ENCODE results near the gene BTBD7.

The BTBD7 gene

DNA sequence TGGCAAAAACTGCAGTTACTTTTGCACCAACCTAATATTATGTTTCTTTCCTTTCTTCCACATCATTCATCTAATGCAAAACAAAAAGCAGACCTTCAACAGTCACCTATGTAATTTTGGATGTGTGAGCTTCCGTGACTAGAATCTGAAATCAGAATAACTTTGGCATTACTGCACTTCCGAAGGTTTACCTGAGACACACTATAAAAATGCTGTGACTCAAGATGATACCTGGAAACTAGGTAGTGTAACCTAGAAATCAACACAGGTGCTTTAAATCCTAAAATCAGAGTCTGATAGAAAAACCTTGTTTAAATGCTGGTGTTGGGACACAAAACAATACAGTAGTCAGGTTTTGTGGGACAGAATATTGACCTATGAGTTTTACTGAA lies 2.2 kb downstream of the BTBD7 start:
- no peak for DNase-seq

DNA sequence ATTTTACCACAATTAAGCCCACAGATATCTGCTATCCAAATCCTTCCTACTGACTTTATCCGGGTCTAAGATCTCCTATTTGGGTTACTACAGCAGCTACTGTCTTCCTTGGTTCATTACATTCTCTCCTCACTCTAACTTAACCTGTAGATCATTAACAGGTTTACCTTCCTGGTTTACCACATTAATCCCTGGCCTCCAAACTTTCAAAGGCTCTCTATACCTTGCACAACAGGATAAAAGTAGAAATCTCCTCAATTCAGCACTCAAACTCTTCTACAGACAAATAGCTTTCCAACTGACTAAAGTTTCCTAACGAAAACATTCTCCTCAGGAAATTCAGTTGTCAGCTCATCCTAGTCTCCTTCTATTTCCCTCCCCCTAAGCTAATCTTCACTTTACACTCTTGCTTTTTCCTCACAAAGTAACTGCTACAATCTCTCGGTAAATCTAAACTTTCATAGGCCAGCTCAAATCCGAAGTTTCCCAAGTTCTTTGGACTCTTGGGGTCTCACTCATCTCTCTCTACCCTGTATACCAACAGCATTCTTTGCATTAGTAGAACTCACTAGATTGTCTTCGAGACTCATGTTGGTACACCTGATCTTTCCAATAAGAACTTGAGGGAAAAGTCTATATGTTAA lies 2.7 kb downstream of the BTBD7 start:
- no peak for DNase-seq

DNA sequence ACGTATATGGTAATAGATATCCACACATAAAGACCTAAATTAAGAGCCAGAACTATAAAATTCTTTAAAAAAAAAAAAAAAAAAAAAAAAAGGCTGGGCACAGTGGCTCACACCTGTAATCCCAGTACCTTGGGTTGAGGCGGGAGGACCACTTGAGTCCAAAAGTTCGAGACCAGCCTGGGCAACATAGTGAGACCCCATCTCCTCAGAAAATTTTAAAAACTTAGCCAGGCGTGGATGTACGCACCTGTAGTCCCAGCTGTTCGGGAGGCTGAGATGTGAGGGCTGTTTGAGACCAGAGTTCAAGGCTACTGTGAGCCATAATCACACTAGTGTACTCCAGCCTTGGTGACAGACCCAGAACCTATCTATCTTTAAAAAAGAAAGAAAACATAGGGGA lies 4.3 kb downstream of the BTBD7 start:
- no peak for DNase-seq

DNA sequence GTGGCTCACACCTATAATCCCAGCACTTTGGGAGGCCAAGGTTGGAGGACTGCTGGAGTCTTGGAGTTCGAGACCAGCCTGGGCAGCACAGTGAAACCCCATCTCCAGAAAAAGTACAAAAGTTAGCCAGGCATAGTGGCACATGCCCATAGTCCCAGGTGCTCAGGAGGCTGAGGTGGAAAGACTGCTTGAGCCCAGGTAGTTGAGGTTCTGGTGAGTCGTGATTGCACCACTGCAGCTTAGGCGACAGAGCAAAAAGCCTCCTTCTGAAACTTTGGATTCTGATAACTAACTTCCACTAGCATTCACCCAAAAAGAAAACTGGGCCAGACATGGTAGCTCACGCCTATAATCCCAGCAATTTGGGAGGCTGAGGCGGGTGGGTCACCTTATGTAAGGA lies 6.6 kb downstream of the BTBD7 start:
- DNase-seq, result no peak

DNA sequence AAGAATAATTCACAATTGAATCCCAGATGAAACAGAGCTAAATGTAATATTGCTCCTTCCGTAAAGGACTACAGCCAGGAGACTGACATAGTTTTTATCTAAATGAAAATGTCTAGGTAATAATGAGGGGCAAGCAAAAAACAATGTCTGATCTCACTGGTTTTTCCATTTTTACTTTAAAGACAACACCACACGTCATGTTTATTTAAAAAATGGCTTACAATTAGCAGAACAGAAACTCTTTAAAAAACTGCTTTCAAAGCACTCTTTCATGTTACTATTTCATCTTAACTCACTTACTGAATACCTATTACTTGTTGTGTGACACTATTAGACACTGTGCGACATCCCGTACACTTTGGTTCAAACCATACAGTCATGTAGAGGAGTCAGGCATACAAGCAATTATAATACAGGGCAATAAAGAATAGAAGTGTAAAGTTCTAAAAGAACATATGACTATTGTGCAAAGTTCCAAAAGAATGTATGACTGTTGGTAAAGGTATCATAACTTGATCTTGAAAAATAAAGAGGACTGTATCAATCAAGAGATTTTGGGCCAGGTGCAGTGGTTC lies 9.1 kb downstream of the BTBD7 start:
- no peak for DNase-seq

DNA sequence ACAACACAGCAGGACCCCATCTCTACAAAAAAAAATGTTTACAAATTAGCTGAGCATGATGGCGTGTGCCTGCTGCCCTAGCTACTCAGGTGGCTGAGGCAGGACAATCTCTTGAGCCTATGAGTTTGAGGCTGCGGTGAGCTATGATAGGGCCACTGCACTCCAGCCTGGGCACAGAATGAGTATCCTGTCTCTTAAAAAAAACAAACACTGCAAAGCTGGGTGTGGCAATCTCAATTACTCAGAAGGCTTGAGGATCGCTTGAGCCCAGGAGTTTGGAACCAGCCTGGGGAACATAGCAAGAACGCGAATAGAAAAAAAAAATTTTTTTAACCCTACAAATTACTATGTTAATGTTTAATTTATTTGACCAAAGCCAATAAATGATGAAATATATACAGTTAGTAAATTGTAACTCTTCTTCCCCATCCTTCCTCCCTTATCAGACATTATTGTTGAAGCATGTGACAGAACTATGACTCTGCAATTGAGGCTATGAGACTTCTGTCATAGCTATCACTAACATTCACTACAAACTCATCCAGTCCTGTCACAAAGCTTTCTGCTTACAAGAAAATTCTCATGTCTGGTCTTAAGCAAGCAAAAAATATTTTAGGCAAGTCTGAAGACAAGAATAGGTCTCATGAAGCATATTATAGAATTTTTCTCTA lies 9.8 kb downstream of the BTBD7 start:
- no peak for DNase-seq

DNA sequence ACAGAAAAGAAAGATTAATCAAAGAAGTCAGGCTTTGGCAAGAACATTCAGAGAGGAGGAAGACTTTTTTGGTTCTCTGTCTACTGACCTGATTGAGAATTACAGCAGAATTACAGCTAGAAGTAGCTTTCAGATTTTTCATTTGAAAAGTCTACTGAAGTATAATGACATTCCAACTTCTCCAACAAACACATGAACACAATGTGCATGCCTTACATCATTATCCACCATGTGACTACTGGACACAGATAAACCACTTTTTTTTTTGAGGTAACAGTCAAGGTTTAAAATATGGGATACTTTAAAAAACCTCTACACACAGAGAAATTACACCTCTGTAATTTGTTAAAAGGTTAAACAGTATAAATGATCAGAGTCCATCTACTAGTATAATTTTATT lies 12.3 kb downstream of the BTBD7 start:
- no peak for DNase-seq

DNA sequence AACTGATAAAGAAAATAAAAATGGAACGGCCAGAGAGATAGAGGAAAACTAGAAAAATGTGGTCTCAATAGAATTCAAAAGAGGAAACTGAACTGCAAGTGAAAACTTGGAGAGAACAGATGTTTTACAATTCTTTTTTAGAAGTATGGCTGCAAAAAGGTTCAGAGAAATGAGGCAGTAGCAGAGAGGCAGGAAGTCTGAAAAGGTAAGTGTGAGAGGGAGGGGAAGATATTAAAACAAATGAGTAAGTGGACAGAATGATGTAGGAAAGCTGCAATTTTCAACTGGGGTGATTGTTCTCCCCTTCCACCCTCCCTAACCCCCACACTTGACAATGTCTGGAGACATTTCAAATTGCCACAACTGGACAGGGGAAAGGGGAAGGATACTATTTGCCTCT lies 12.9 kb downstream of the BTBD7 start:
- no peak for DNase-seq

DNA sequence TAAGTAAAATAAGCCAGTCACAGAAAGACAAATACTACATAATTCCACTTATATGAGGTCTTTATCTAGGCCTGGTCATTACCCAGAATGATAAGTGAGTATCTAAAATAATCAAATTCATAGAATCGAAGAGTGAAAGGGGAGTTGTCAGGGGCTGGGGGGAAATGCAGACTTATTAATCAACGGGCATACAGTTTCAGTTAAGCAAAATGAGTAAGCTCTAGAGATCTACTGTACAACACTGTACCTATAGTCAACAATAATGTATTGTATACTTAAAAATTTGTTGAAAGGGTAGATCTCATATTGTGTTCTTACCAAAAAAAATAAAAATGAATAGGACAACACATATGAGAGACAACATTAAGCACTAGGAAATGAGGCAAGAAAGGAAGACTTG lies 13.3 kb downstream of the BTBD7 start:
- DNase-seq, result no peak

DNA sequence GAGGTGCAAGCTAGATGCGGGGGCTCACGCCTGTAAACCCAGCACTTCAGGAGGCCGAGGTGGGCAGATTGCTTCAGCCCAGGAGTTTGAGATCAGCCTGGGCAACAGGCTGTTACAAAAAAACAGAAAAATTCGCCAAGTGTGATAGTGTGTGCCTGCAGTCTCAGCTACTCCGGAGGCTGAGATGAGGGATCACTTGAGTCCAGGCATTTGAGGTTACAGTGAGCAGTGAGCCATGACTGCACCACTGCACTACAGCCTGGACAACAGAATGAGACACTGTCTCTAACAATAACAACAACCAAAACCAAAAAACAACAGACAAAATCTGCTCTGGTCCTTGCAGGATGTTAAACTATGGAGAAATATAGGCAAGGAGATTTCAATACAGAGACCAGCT lies 13.9 kb downstream of the BTBD7 start:
- DNase-seq, result no peak

DNA sequence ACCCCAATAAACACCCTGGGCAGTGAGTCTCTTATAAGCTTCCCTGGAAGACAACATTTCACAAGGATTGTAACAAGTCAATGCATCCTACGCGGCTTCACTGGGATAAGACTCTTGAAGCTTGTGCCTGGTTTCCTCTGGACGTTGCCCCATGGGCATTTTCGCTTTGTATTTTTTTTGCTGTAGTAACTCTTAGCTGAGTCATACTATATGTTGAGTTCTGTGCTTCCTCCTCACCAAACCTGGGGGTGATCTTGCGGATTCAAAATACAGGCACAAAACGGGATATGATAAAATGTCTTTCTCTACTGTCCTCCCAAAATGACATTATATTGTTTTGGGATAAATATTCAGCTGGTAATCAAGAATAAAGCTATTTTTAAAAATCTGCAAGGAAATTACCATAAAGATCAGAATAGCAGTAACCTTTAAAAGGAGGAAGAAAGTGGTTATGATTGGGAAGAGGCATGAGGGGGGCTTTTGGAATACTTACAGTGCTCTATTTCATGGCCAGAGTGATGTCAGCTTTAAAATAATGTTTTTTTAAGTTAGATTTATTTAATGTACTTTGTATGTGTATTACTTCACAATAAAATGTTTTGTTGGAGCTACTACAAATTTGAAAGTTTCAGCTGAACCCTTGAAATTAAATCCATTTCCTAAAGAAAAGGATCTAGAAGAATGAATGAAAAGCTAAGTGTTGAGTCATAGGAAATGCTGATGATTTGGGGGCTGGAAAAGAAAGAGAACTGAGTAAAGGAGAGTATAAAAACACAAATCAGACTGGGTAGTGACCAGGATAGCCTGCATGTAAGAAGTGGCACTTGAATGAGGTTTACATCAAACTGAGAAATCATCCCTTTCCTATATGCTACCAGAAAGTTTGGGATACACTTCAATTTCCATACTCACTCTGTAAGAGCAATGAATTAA lies 14.7 kb downstream of the BTBD7 start:
- no peak for DNase-seq

DNA sequence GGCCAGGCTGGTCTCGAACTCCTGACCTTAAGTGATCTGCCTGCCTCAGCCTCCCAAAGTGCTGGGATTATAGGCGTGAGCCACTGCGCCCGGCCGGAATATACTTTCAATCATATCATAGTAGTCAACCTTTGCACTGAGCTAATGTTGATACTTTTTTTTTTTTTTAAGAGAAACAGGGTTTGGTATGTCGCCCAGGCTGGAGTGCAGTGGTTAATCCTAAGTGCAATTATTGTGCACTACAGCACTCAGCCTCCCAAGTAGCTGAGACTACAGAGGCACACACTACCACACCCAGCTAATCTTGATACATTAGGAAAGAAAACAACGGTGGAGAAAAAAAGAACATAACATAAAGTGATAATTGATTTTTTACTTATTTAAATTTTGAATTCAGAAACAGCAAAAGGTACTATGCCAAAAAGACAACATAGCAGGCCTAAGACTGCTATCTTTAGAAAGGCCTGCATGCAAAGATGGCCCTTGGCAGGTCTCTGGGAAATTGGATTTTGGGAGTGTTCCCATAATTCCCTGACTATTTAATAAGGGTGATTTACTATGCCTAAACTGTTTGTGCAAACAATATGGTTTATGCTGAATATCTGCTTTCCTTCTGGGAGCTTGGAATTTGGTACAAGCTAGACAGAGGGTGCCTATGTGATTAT lies 15.5 kb downstream of the BTBD7 start:
- DNase-seq, result no peak

DNA sequence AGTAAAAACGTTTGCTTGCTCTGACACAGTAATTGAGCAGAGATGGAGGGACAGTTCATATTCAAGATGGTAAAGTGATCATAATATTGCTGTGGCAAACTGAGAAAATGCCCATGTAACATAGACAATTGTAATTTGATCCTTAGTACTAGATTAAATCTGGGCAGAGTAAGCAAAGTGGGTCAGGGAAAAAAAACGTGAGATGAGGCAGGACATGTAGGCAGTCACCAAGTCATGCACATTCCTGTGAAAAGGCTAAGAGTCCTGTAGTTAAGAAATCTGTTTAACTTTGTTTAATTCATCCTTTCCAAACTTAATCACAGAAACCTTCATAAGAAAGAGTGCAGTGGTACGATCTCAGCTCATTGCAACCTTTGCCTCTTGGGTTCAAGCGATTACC lies 16.1 kb downstream of the BTBD7 start:
- no peak for DNase-seq

DNA sequence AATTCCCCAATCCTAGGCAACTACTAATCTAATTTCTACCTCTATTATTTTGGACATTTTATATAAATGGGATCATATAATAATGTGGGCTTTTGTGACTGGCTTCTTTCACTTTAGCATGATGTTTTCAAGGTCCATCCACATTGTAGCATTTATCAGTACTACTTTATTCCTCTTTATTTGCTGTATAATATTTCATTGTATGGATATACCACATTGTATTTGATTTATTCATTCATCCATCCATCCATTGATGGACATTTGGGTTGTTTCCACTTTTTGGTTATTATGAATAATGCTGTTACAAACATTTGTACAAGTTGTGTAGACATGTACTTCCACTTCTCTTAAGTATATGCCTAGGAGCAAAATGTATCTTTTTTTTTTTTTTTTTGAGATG lies 17.3 kb downstream of the BTBD7 start:
- no peak for DNase-seq

DNA sequence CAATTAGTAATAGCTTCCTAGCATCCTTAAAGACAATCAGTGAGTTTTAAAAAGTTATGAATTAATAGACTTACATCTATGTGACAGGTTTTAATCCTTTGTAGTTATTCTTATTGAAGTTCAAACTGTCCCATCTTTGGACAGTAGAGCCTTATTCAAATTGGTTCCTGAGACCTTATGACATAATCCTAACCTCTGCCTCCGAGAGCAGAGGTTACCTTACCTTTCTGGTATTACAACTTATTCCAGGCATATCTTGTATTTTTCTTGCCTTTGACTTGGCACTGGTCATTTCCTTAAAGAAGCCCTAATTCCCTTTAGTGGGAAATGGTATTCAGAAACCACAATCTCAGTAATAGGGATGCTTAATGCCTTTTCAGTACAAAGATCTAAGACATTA lies 21.8 kb downstream of the BTBD7 start:
- no peak for DNase-seq

DNA sequence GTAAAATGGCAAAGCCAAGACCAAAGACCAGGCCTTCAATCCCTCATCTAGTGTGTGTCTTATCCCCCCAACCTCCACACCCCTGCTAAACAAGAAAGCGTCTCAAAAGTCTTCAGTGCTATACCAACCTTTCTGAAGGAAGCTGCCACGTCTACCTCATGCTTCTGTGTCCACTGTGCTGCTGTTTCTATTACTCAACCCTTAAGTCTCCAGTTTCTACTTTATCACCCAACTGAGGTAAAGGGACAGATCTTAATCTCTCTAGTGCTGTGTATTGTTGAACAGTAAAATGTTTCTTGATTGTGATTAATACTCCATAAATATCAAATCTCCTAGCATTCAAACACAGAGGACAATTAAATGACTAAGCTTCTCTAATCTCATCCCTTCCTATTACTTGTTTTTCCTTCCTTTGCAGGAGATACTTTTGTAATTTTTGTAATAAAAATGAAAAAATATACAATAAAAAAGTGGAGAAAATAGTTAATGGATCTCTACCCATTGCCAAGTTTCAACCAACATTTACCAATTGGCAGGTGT lies 23.3 kb downstream of the BTBD7 start:
- no peak for DNase-seq

DNA sequence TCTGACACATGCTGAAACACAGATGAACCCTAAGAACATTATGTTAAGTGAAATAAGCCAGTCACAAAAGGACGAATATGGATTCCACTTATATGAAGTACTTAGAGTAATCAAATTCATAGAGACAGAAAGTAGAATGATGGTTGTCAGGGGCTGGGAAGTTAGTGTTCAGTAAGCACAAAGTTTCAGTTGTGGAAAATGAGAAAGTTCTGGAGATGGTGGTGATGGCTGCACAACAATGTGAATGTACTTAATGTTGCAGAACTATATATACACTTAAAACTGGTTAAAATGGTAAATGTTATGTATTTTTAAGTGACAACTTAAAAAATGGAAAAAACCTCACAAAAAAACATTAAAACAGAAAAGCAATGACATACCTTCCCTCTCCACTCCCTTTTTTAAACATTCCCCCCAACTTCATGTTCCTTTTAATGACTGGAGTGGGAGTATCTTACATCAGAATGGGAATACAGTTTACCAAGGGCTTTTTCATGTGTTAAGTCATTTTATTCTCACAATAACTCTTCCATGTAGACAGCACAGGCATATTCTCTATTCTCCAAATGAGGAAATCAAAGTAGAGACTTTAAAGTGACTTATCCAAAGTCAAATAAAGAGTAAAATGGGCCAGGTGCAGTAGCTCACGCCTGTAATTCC lies 24.0 kb downstream of the BTBD7 start:
- no peak for DNase-seq

DNA sequence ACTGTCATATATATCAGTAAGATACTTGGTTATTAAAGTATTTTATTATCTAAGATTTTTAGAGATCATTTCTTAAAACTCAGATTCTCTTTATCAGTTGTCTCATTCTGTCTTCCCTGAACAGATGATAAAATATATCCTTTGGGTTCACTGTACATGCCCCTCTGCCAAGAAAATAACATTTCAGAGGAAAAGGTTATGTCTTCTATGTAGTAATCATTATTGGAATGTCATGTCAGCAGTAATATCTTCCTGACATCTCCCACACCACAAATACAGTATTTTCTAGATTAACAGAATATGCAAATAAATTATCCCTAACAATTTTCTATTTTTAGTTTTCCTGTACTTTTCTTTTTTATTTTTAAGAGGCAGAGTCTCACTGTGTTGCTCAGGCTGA lies 26.0 kb downstream of the BTBD7 start:
- no peak for DNase-seq

DNA sequence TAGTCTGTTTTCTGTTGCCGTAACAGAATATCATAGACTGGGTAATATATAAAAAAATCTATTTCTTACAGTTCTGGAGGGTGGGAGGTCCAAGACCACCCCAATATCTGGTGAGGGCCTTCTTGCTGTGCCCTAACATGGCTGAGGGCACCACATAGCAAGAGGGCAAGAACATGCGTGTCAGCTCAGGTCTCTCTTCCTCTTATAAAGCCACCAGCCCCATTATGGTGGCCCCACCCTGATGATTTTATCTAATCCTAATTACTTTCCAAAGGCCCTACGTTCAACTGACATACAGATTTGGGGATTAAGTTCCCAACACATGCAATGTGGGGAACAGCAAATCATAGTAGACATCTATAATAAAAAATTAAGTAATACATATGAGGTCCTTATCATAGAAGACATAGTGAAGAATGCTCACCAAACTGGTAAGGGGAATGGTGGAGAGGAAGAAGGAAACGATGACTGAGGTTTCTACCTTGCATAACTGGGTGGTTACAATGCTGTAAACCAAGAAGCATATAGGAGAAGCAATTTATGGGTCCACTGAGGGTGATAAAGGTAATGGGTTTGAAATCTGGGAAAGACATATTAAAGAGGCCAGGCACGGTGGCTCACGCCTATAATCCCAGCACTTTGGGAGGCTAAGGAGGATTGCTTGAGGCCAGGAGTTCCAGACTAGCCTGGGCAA lies 27.0 kb downstream of the BTBD7 start:
- no peak for DNase-seq

DNA sequence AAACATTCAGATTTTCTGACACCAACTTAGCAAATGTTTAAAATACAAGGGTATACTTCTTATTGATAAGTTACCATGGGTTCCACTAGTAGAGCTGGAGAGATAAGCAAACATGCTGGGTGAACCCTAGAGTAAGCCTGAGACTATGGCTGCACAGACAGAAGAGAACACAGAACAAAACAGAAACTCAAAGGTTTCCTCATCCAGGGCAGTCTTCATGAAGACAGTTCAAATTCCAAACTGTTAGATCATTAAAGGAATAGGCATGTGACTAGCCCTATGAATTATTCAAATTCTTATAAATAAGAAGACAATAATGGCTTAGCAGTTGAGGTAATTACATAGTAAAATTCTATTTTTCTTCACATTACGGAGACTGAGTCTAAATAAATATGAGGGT lies 28.1 kb downstream of the BTBD7 start:
- no peak for DNase-seq

DNA sequence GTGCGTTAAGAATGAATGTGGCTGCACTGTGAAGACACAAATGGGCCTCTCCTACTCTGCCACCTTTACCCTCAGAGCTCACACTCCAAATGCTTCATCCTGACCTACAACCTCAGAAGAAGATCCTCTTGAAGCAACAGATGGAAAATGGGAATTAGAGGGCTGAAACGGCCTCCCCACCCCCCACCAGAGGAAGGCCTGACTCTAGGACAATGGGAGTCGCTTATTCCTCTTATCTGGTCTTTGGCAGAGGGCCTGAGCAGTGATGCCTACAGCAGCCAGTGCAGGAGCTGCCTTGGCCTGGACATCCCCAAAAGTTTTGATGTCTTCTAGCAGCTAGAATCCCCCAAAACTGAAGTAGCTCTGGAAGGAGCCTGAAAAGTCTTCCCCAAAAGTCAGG lies 29.2 kb downstream of the BTBD7 start:
- DNase-seq, result no peak
